GM23248 (cell line): ENCODE data around the gene U2AF1L4.

Source experiments
- EZH2 ChIP-seq: fragments of 200-600 bp; sonication (generic); IDR thresholded peaks from 2 replicates; pipeline ENCODE4 v1.6.1; 2018; ENCODE audit warnings: antibody characterized with exemption, mild to moderate bottlenecking; ENCODE audit not compliant: insufficient read depth, poor library complexity, severe bottlenecking
- EZH2phosphoT487 ChIP-seq: fragments of 200-600 bp; sonication (generic); IDR thresholded peaks from 2 replicates; pipeline ENCODE4 v1.6.1; 2018; ENCODE audit warnings: antibody characterized with exemption, moderate library complexity, mild to moderate bottlenecking, low read depth; ENCODE audit not compliant: insufficient read depth

- TF ChIP-seq EZH2 (no peak), EZH2phosphoT487 (no peak)
Observed at GRCh38 chr19:35755131-35755549, 9.9 kb upstream of the U2AF1L4 start.
